Neural cell (in vitro differentiated cells): ENCODE data around the gene LRMDA. TPM values are rescaled to one million over a fixed set of nuclear protein-coding genes. Genes with fewer than 3 reads are reported as not detected.

Experiments
- H2AFZ ChIP-seq: fragments of 200-600, 300-800 bp; sonication (generic), shearing (Covaris generic); 2 replicates; pipeline ENCODE4 v1.6.0; 2014; ENCODE audit warnings: low read depth, mild to moderate bottlenecking, antibody characterized with exemption, low read length, moderate library complexity
- H3F3A ChIP-seq: fragments of 200-600 bp; shearing (Covaris generic); 2 replicates; pipeline ENCODE4 v1.6.1; 2016; ENCODE audit warnings: mild to moderate bottlenecking, moderate library complexity, mixed read lengths, antibody characterized with exemption, low read length; ENCODE audit not compliant: insufficient read depth, poor library complexity, severe bottlenecking
- H3K27ac ChIP-seq: fragments of 200-600, 300-800 bp; sonication (generic), shearing (Covaris generic); 2 replicates; pipeline ENCODE4 v1.5.1; 2014; ENCODE audit warnings: mild to moderate bottlenecking, low read length, moderate library complexity
- H3K27me3 ChIP-seq: fragments of 300-800, 200-600 bp; sonication (generic), shearing (Covaris generic); 2 replicates; pipeline ENCODE4 v1.6.0; 2014; ENCODE audit warnings: mild to moderate bottlenecking, low read depth, low read length, moderate library complexity; ENCODE audit not compliant: insufficient read depth
- H3K36me3 ChIP-seq: fragments of 300-800, 200-600 bp; sonication (generic), shearing (Covaris generic); 2 replicates; pipeline ENCODE4 v1.5.1; 2014; ENCODE audit warnings: mild to moderate bottlenecking, antibody characterized with exemption, low read length, moderate library complexity; ENCODE audit not compliant: insufficient read depth
- H3K4me2 ChIP-seq: fragments of 300-800, 200-600 bp; sonication (generic), shearing (Covaris generic); 2 replicates; pipeline ENCODE4 v1.6.0; 2014; ENCODE audit warnings: mild to moderate bottlenecking, low read length
- H3K4me3 ChIP-seq: fragments of 300-800, 200-600 bp; sonication (generic), shearing (Covaris generic); 2 replicates; pipeline ENCODE4 v1.5.1; 2014; ENCODE audit warnings: mild to moderate bottlenecking, low read length, moderate library complexity
- H3K79me2 ChIP-seq: fragments of 200-600 bp; shearing (Covaris generic); replicated peaks from 2 replicates; pipeline ENCODE4 v1.6.0; 2014; ENCODE audit warnings: mild to moderate bottlenecking, low read length, moderate library complexity; ENCODE audit not compliant: insufficient read depth
- H3K9ac ChIP-seq: fragments of 300-800, 200-600 bp; sonication (generic), shearing (Covaris generic); 2 replicates; pipeline ENCODE4 v1.6.1; 2016; ENCODE audit warnings: mild to moderate bottlenecking, low read length, mixed read lengths
- H3K9me2 ChIP-seq: fragments of 200-600 bp; shearing (Covaris generic); 2 replicates; pipeline ENCODE4 v1.6.1; 2016; ENCODE audit warnings: mild to moderate bottlenecking, low read length, mixed read lengths; ENCODE audit not compliant: insufficient read depth
- H3K9me3 ChIP-seq: fragments of 200-600, 300-800 bp; sonication (generic), shearing (Covaris generic); 2 replicates; pipeline ENCODE4 v1.6.1; 2016; ENCODE audit warnings: mild to moderate bottlenecking, mixed run types, low read length, moderate library complexity, mixed read lengths
- H4K20me1 ChIP-seq: fragments of 200-600 bp; shearing (Covaris generic); 2 replicates; pipeline ENCODE4 v1.6.1; 2016; ENCODE audit warnings: mild to moderate bottlenecking, mixed run types; ENCODE audit not compliant: insufficient read depth
- EP300 ChIP-seq: fragments of 450-650 bp; conservative IDR thresholded peaks from 2 replicates; pipeline ENCODE4 v1.6.1; 2014; ENCODE audit warnings: antibody characterized with exemption, mild to moderate bottlenecking, moderate library complexity; ENCODE audit not compliant: poor library complexity, severe bottlenecking
- EZH2 ChIP-seq: fragments of 200-600, 300-800 bp; shearing (Covaris generic), sonication (generic); IDR thresholded peaks from 2 replicates; pipeline ENCODE4 v1.6.1; 2014; ENCODE audit warnings: antibody characterized with exemption, low read length, borderline replicate concordance, mild to moderate bottlenecking; ENCODE audit not compliant: insufficient read depth, poor library complexity, severe bottlenecking
- MXI1 ChIP-seq: fragments of 450-650 bp; conservative IDR thresholded peaks from 2 replicates; pipeline ENCODE4 v1.6.1; 2014; ENCODE audit warnings: antibody characterized with exemption, mild to moderate bottlenecking; ENCODE audit not compliant: poor library complexity, severe bottlenecking
- POLR2AphosphoS5 ChIP-seq: IDR thresholded peaks from 2 replicates; pipeline ENCODE4 v1.6.1; 2012
- RAD21 ChIP-seq: fragments of 450-650 bp; conservative IDR thresholded peaks from 2 replicates; pipeline ENCODE4 v1.6.1; 2014; ENCODE audit warnings: antibody characterized with exemption, mild to moderate bottlenecking, moderate library complexity
- SMC3 ChIP-seq: fragments of 450-650 bp; conservative IDR thresholded peaks from 2 replicates; pipeline ENCODE4 v1.6.1; 2014; ENCODE audit warnings: antibody characterized with exemption, mild to moderate bottlenecking, moderate library complexity; ENCODE audit not compliant: poor library complexity
- TAF1 ChIP-seq: IDR thresholded peaks from 2 replicates; pipeline ENCODE4 v1.6.1; 2012; ENCODE audit warnings: low read depth
- polyA plus RNA-seq: library from polyadenylated mRNA; depleted of rRNA; stranded (reverse); fragments of >200 nt; gene quantifications from 2 replicates; pipeline ENCODE4 v1.2.3, GENCODE V29; 2014
- TF ChIP-seq, protein P1 (sequence below): IDR thresholded peaks from 2 replicates; pipeline ENCODE4 v1.6.1; 2012; ENCODE audit warnings: borderline replicate concordance
- TF ChIP-seq, protein P2 (sequence below): fragments of 450-650 bp; IDR thresholded peaks from 2 replicates; pipeline ENCODE4 v1.5.1; 2014; ENCODE audit warnings: antibody characterized with exemption, mild to moderate bottlenecking, moderate library complexity; ENCODE audit not compliant: poor library complexity, severe bottlenecking

LRMDA gene
- polyA plus RNA-seq, 1 donor from 2014 or later: 5.6 TPM

DNA sequence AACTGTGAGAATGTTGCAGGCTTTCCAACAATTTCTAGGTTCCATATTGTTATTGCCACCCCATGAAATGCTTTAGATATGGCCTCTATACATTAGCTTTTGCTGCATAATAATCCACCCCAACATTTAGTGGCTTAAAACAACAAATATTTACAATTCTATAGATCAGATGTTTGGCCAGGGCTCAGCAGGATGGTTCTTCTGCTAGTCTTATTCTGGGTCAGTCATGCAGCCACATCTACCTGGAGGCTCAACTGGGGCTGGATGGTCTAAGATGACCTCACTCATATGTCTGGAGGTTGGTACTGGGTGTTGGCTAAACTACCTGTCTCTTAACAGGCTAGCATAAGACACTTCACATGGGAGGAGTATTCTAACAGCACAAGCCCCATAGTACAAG, 607.3 kb downstream of the LRMDA start:
- Histone ChIP-seq H3K9ac (no peak overlapping the region), H3K4me3 (no peak overlapping the region), H3K27me3 (no peaks in the 10 kb centered on the region), H4K20me1 (no peaks in the 10 kb centered on the region), H3K9me3 (no peaks in the 10 kb centered on the region), H3K36me3 (no peaks in the 10 kb centered on the region), H3K4me2 (no peak overlapping the region), H3K27ac (no peak overlapping the region), H3K9me2 (no peaks in the 10 kb centered on the region), H3F3A (no peaks in the 10 kb centered on the region), H3K79me2 (no peaks in the 10 kb centered on the region), H2AFZ (no peak overlapping the region)
- TF ChIP-seq, protein P1, sequence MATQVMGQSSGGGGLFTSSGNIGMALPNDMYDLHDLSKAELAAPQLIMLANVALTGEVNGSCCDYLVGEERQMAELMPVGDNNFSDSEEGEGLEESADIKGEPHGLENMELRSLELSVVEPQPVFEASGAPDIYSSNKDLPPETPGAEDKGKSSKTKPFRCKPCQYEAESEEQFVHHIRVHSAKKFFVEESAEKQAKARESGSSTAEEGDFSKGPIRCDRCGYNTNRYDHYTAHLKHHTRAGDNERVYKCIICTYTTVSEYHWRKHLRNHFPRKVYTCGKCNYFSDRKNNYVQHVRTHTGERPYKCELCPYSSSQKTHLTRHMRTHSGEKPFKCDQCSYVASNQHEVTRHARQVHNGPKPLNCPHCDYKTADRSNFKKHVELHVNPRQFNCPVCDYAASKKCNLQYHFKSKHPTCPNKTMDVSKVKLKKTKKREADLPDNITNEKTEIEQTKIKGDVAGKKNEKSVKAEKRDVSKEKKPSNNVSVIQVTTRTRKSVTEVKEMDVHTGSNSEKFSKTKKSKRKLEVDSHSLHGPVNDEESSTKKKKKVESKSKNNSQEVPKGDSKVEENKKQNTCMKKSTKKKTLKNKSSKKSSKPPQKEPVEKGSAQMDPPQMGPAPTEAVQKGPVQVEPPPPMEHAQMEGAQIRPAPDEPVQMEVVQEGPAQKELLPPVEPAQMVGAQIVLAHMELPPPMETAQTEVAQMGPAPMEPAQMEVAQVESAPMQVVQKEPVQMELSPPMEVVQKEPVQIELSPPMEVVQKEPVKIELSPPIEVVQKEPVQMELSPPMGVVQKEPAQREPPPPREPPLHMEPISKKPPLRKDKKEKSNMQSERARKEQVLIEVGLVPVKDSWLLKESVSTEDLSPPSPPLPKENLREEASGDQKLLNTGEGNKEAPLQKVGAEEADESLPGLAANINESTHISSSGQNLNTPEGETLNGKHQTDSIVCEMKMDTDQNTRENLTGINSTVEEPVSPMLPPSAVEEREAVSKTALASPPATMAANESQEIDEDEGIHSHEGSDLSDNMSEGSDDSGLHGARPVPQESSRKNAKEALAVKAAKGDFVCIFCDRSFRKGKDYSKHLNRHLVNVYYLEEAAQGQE: no peak
- TF ChIP-seq EP300: no peak
- no peak for TF ChIP-seq EZH2
- no peak for TF ChIP-seq TAF1
- no peak for TF ChIP-seq POLR2AphosphoS5
- TF ChIP-seq, protein P2, sequence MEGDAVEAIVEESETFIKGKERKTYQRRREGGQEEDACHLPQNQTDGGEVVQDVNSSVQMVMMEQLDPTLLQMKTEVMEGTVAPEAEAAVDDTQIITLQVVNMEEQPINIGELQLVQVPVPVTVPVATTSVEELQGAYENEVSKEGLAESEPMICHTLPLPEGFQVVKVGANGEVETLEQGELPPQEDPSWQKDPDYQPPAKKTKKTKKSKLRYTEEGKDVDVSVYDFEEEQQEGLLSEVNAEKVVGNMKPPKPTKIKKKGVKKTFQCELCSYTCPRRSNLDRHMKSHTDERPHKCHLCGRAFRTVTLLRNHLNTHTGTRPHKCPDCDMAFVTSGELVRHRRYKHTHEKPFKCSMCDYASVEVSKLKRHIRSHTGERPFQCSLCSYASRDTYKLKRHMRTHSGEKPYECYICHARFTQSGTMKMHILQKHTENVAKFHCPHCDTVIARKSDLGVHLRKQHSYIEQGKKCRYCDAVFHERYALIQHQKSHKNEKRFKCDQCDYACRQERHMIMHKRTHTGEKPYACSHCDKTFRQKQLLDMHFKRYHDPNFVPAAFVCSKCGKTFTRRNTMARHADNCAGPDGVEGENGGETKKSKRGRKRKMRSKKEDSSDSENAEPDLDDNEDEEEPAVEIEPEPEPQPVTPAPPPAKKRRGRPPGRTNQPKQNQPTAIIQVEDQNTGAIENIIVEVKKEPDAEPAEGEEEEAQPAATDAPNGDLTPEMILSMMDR: no peak
- TF ChIP-seq RAD21: no peak
- no peak for TF ChIP-seq MXI1
- TF ChIP-seq SMC3: no peak

DNA sequence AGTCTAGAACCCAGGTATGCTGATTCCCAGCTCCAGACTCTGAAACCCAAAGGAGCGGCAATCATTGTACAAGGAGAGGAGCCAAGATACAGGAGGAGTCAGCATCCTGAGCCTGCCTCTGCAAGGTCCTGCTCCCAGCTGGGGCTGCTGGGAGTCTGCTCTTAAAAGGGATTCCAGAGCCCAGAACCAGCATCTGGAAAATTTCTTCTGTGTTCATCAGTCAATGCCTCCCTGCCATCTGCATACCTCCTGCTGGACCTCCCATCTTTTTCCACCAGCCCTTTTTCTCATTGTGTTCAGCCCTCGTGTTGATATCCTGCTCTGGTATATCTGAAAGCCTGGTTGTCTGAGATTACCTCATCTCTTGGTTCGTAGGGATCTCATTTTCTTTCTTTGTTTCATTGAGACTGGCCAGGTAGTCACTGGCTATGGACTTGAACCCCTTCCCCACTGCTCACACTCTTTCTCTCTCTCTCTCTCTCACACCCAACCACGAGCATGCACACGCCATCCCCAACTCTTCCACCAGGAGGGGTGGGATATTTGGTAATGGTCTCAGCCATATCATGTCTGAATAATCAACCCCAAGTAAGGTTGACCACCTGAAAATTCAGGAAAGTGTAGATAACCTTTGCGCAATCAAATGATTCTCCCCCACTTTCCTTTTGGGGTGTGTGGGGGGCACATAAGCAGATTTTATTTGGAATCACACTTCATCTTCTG, 608.8 kb downstream of the LRMDA start:
- H3K4me3 ChIP-seq: no peak overlapping the region
- TF ChIP-seq TAF1 (no peak), SMC3 (peak; percentile 14)
- no peaks in the 10 kb centered on the region for H3K79me2 ChIP-seq
- no peak overlapping the region for H3K27ac ChIP-seq
- H3F3A ChIP-seq: no peaks in the 10 kb centered on the region
- H3K36me3 ChIP-seq: no peaks in the 10 kb centered on the region
- H4K20me1 ChIP-seq: no peaks in the 10 kb centered on the region
- no peaks in the 10 kb centered on the region for H3K9me2 ChIP-seq
- H2AFZ ChIP-seq: no peak overlapping the region
- H3K9me3 ChIP-seq: no peaks in the 10 kb centered on the region
- H3K27me3 ChIP-seq: no peaks in the 10 kb centered on the region
- H3K9ac ChIP-seq: no peak overlapping the region
- no peak overlapping the region for H3K4me2 ChIP-seq
